Measurements from ENCODE around the gene MB21D2. TPM values are rescaled to one million over a fixed set of nuclear protein-coding genes. Genes with fewer than 3 reads are reported as not detected.

The MB21D2 gene
- total and polyA plus RNA-seq, 2 experiments from 2014 or later: 8.1 to 35.9 TPM

- peaks cover 1% of the 10 kb centered on the region for H3K27me3 Mint-ChIP-seq (ENCODE audit: insufficient read depth, low read depth, poor library complexity)
- peaks cover 18% of the 10 kb centered on the region for H3K4me1 ChIP-seq (ENCODE audit: insufficient read depth)
- no peak overlapping the region for H3K27ac ChIP-seq (ENCODE audit: low read depth)
- TF ChIP-seq STAT1 (IDR thresholded peaks at IDR 0.05; ENCODE audit: unreplicated experiment) (no peak), ZNF114 (CRISPR knock-in tag; IDR thresholded peaks at IDR 0.05) (no peak), ZNF462 (CRISPR knock-in tag; IDR thresholded peaks at IDR 0.05) (no peak), CREB1 (CRISPR knock-in tag; IDR thresholded peaks at IDR 0.05; ENCODE audit: low read depth) (no peak), NANOG (IDR thresholded peaks at IDR 0.05; ENCODE audit: borderline replicate concordance) (no peak), EZH2 (IDR thresholded peaks at IDR 0.05; ENCODE audit: low read depth, unreplicated experiment) (no peak), EZH2phosphoT487 (IDR thresholded peaks at IDR 0.05; ENCODE audit: unreplicated experiment) (no peak), CTCF (conservative IDR thresholded peaks at IDR 0.05; ENCODE audit: low read depth in 2 of 2) (no peak), POLR2AphosphoS5 (IDR thresholded peaks at IDR 0.05; ENCODE audit: low read depth) (no peak), ZNF331 (CRISPR knock-in tag; IDR thresholded peaks at IDR 0.05; ENCODE audit: low read depth) (no peak), REST (IDR thresholded peaks at IDR 0.05; ENCODE audit: unreplicated experiment) (no peak), JUNB (IDR thresholded peaks at IDR 0.05; ENCODE audit: unreplicated experiment) (no peak), ETS1 (IDR thresholded peaks at IDR 0.05) (no peak)
- H3K27me3 ChIP-seq (ENCODE audit: insufficient read depth): no peaks in the 10 kb centered on the region
- no peaks in the 10 kb centered on the region for H3K9me3 Mint-ChIP-seq
- no peak overlapping the region for H3K4me3 Mint-ChIP-seq
- no peak overlapping the region for H3K4me3 ChIP-seq
- H3K79me2 ChIP-seq (replicated peaks; ENCODE audit: insufficient read depth): peaks cover 42% of the 10 kb centered on the region
- H3K4me2 ChIP-seq: no peak overlapping the region
- peaks cover 3% of the 10 kb centered on the region; the same call in 2 of the 3 replicates for H3K36me3 Mint-ChIP-seq (ENCODE audit: low read depth)
- H4K20me1 ChIP-seq (replicated peaks; ENCODE audit: insufficient read depth): peaks cover under 1% of the 10 kb centered on the region; the same call in 1 of the 2 replicates
- no peak overlapping the region for H2AFZ ChIP-seq
- no peak overlapping the region for H3K27ac Mint-ChIP-seq
- H3K9me2 ChIP-seq (ENCODE audit: insufficient read depth): 0 out of 2 replicates have a peak, but pooled peaks cover 4% of the 10 kb centered on the region
- H3F3A ChIP-seq (replicated peaks; ENCODE audit: low read depth): no peaks in the 10 kb centered on the region
- peaks cover 44% of the 10 kb centered on the region for H3K4me1 Mint-ChIP-seq
- no peaks in the 10 kb centered on the region for H3K36me3 ChIP-seq (ENCODE audit: insufficient read depth)
- no peak for ATAC-seq
- DNase-seq (ENCODE audit: low spot score): no peak
Measured at GRCh38 chr3:192880313-192880712, 37.3 kb downstream of the MB21D2 start.

Data from GM23338 (cell line).